WERI-Rb-1 (cell line): Measurements from ENCODE around the gene PKP1.

Experiments used
- DNase-seq: peaks from one replicate; pipeline ENCODE4 v3.0.0-alpha.2; 2020
- H3K27ac ChIP-seq: fragments of 250-450 bp; sonication (Bioruptor Pico); 2 replicates; pipeline ENCODE4 v1.5.1; 2020; ENCODE audit warnings: mild to moderate bottlenecking, moderate library complexity
- H3K27me3 ChIP-seq: fragments of 250-450 bp; sonication (Bioruptor Pico); 2 replicates; pipeline ENCODE4 v1.5.1; 2021; ENCODE audit warnings: mild to moderate bottlenecking, low read depth, moderate library complexity; ENCODE audit not compliant: insufficient read depth, severe bottlenecking
- H3K36me3 ChIP-seq: fragments of 250-450 bp; sonication (Bioruptor Pico); 2 replicates; pipeline ENCODE4 v1.5.1; 2020; ENCODE audit warnings: mild to moderate bottlenecking, moderate library complexity
- H3K4me3 ChIP-seq: 2 replicates; pipeline ENCODE4 v1.5.1; 2011; ENCODE audit warnings: low read depth, mild to moderate bottlenecking, control low read depth, low read length
- H3K9me3 ChIP-seq: fragments of 250-450 bp; sonication (Bioruptor Pico); 2 replicates; pipeline ENCODE4 v1.5.1; 2021; ENCODE audit warnings: mild to moderate bottlenecking, moderate library complexity; ENCODE audit not compliant: severe bottlenecking
- TF ChIP-seq, protein P1 (sequence below): IDR thresholded peaks from 2 replicates; pipeline ENCODE4 v1.5.1; 2011; ENCODE audit warnings: low read depth, mild to moderate bottlenecking, control low read depth, inconsistent platforms, low read length

The PKP1 gene

GRCh38 chr1:201331166-201331565, 47.9 kb downstream of the PKP1 start:
- H3K4me3 ChIP-seq, result no peak overlapping the region
- TF ChIP-seq, protein P1, sequence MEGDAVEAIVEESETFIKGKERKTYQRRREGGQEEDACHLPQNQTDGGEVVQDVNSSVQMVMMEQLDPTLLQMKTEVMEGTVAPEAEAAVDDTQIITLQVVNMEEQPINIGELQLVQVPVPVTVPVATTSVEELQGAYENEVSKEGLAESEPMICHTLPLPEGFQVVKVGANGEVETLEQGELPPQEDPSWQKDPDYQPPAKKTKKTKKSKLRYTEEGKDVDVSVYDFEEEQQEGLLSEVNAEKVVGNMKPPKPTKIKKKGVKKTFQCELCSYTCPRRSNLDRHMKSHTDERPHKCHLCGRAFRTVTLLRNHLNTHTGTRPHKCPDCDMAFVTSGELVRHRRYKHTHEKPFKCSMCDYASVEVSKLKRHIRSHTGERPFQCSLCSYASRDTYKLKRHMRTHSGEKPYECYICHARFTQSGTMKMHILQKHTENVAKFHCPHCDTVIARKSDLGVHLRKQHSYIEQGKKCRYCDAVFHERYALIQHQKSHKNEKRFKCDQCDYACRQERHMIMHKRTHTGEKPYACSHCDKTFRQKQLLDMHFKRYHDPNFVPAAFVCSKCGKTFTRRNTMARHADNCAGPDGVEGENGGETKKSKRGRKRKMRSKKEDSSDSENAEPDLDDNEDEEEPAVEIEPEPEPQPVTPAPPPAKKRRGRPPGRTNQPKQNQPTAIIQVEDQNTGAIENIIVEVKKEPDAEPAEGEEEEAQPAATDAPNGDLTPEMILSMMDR, result no peak
- no peaks in the 10 kb centered on the region for H3K27me3 ChIP-seq
- H3K9me3 ChIP-seq, result no peaks in the 10 kb centered on the region
- DNase-seq, result no peak
- no peaks in the 10 kb centered on the region for H3K36me3 ChIP-seq
- H3K27ac ChIP-seq, result no peak overlapping the region

DNA sequence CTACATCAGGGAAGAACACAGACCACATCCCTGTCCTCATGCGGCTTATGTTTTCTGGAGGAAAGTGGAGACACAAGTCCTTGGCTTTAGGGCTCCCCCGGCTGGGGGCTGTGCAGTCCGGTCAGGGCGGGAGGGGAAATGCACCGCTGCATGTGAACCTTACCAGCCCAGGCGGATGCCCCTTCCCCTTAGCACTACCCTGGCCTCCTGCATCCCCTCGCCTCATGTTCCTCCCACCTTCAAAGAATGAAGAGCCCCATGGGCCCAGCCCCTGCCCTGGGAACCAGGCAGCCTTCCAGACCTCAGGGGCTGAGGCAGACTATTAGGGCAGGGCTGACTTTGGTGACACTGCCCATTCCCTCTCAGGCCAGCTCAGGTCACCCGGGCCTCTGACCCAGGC, 48.7 kb downstream of the PKP1 start:
- H3K27me3 ChIP-seq, result no peaks in the 10 kb centered on the region
- TF ChIP-seq, protein P1, result no peak

GRCh38 chr1:201332616-201333335, 49.5 kb downstream of the PKP1 start:
- no peaks in the 10 kb centered on the region for H3K9me3 ChIP-seq
- H3K27ac ChIP-seq, result no peak overlapping the region
- no peak overlapping the region for H3K4me3 ChIP-seq
- no peak for DNase-seq
- TF ChIP-seq, protein P1, result no peak
- no peaks in the 10 kb centered on the region for H3K36me3 ChIP-seq
- no peaks in the 10 kb centered on the region for H3K27me3 ChIP-seq

More for the DNA sequence above, 48.7 kb downstream of the PKP1 start:
- H3K4me3 ChIP-seq, result no peak overlapping the region
- H3K36me3 ChIP-seq, result no peaks in the 10 kb centered on the region
- no peaks in the 10 kb centered on the region for H3K9me3 ChIP-seq
- no peak overlapping the region for H3K27ac ChIP-seq
- DNase-seq, result no peak

DNA sequence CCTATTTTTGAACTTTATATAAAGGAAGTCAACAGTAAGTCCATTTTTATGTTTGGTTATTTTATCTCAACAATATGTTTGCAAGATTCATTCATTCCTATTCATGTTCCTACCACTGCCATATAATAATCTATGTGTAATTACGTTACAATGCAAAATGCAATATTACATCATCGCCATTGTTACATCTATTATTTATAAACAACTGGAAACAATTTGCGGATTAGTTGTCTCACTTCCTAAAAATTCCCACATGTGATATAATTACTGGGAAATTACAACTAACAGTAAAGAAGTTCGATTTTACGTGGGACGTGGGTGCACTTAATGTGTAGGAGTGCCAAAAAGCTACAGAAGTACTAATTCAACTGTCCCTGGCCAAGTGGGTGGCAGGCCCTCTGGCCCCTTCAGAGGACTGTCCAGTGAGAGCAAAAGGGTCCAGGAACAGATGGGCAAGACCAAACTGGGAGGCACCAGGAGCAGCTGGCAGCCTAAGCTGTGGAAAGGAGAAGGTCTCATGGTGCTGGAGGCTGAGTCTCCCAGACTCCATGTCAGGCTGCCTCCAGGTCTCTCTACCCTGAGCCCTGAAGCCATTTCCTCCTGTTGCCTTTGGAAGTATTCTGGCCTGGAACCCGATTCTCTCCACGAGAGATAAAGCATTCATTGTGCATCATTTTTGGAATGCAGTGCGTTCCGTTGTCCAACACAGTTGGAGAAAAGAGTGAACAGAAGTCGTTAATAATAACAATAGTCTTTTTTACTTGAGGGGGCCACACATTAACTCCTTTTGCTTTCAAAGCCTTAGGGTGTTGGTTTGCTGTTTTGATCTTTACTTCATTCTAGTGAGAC, 51.2 kb downstream of the PKP1 start:
- H3K4me3 ChIP-seq, result no peak overlapping the region
- no peak overlapping the region for H3K27ac ChIP-seq
- no peaks in the 10 kb centered on the region for H3K36me3 ChIP-seq
- TF ChIP-seq, protein P1, result no peak
- no peaks in the 10 kb centered on the region for H3K9me3 ChIP-seq
- DNase-seq, result no peak
- H3K27me3 ChIP-seq, result no peaks in the 10 kb centered on the region

DNA sequence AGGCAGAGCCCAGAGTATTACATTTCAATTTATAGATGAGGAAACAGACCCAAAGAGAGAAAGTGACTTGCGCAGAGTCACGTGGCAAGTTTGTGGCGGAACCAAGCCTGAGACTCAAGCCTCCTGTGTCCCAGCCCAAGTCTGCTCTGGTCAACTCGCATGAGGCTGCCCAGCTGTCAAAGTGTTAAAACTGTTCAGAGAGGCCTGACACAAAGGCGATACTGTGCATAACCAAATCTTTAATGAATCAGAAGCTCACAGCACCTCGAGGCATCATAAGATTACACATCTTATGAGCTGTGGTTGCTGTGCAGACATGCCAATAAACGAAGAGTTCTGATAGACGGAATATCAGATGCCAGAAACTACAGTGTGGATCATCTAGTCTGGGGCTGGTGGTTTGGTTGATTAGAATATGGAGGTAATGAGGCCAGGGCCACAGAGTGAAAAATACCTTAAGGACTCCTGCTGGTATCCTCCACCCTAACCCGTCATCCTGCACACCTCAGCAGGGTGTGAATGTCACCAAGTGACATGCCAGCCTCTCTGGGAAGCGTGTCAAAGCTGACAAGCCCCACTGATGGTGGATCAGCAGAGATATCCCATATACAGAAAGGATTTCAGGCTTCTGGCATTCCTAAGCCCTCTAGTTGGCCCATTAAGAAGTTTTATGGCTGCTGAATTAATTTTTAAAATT, 52.0 kb downstream of the PKP1 start:
- no peaks in the 10 kb centered on the region for H3K27me3 ChIP-seq
- H3K4me3 ChIP-seq, result no peak overlapping the region
- no peaks in the 10 kb centered on the region for H3K36me3 ChIP-seq
- no peaks in the 10 kb centered on the region for H3K9me3 ChIP-seq
- TF ChIP-seq, protein P1, result no peak
- no peak for DNase-seq
- H3K27ac ChIP-seq, result no peak overlapping the region
